Psoas muscle (tissue), 8 donors: ENCODE measurements around the gene FBLN1. TPM values are rescaled to one million over a fixed set of nuclear protein-coding genes. Genes with fewer than 3 reads are reported as not detected.

Source experiments
- ATAC-seq, 4 donors: fragments of 200-7000 bp; cut with Tn5 transposase; one replicate each; pipeline ENCODE4 v1.9.1; 2020; ENCODE audit warnings: moderate library complexity in 3 of 4, mild to moderate bottlenecking in 2 of 4
- DNase-seq, 2 donors: peaks; one replicate each; pipeline ENCODE4 v3.0.0-alpha.2; 2020
- H3K27ac ChIP-seq: fragments of 200-600 bp; one replicate; pipeline ENCODE4 v1.8.0; 2022
- H3K27me3 ChIP-seq, 3 donors: fragments of 200-600 bp in 1 of 3; one replicate each; pipeline versions ENCODE4 v1.6.1 to v1.8.0; 2013 to 2022; ENCODE audit warnings: low read length in 2 of 3, mild to moderate bottlenecking in 2 of 3, moderate library complexity in 1 of 3; ENCODE audit not compliant: insufficient read depth in 3 of 3
- H3K36me3 ChIP-seq, 2 donors: fragments of 200-600 bp in 1 of 2; one replicate each; pipeline versions ENCODE4 v1.6.1 to v1.8.0; 2013 to 2022; ENCODE audit warnings: low read depth in 1 of 2, mild to moderate bottlenecking in 1 of 2, moderate library complexity in 1 of 2; ENCODE audit not compliant: insufficient read depth in 1 of 2
- H3K4me1 ChIP-seq: fragments of 200-600 bp; one replicate; pipeline ENCODE4 v1.8.0; 2022
- H3K4me3 ChIP-seq: fragments of 200-600 bp; one replicate; pipeline ENCODE4 v1.8.0; 2022; ENCODE audit warnings: mild to moderate bottlenecking
- H3K9me3 ChIP-seq: fragments of 200-600 bp; one replicate; pipeline ENCODE4 v1.8.0; 2022
- WGBS, 3 donors: extraction: QIAGEN DNeasy Blood & Tissue Kit; methylation state at CpG; one replicate each; pipeline versions ENCODE4 v1.1.6 to v1.1.7; 2013; 5-methylcytosine and 5-hydroxymethylcytosine counted together
- intact Hi-C, 2 donors: fragments of 100-400 bp; cut with DNase I; formaldehyde crosslinking; loops; one replicate each; pipeline versions ENCODE4 v1.11.0 to v1.14.2; 2022
- polyA plus RNA-seq, 3 donors: library from polyadenylated mRNA; stranded (reverse); fragments of 200-250 nt; gene quantifications; one replicate each; pipeline ENCODE4 v1.2.3, GENCODE V29; 2013
- total RNA-seq, 4 donors: library from RNA; stranded (reverse); fragmentation: NEBNext Ultra II Directional in 2 of 4; extraction: Animal tissue kit (Norgen Biotek cat#: 25700) in 2 of 4; gene quantifications; one replicate each; pipeline versions ENCODE4 v1.2.1 to v1.2.4, GENCODE V29; 2021 to 2023
- TF ChIP-seq, protein P1 (sequence below): fragments of 200-600 bp; IDR thresholded peaks from one replicate; pipeline ENCODE4 v1.8.0; 2022; ENCODE audit warnings: antibody characterized with exemption
- donor health status: healthy with polysubstance abuse.
- donor health status: DM: no; HTN: no; CAD: no; lungs with moderate emphysema.
- donor health status: Bipolar disorder and iron deficiency.
- donor health status: healthy.
- donor health status: DM: yes; HTN: yes; CAD: no.
- donor health status: DM: no; HTN: no; CAD: no.
- donor health status: DM: no; HTN: no; CAD: no.
- donor health status: DM: yes; HTN: yes; CAD: no.

FBLN1 gene
- total and polyA plus RNA-seq, 7 donors = 10.5 to 95.7 (median 19.3) TPM

DNA sequence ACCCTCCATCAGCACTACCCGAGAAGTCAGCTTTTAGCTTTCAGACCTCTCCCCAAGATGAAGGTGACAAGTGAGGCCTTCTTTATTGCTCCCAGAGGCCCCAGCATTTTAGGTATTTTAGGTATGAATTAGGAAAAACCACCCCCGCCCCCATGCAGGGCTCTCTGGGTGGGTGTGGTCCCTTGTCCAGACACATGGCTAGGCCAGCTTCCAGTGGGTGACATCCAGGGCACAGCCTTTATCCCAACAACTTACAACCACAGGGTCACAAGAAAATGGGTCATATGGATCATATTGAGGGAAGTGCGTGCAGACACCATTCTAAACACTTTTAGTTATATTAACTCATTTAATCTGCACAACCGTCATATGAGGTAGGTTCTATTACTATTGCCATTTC is 47.1 kb upstream of the FBLN1 start:
- Histone ChIP-seq H3K36me3 (no peaks in the 10 kb centered on the region), H3K27me3 (peaks cover 0 to 1% (median 0%) of the 10 kb centered on the region in 3 donors), H3K9me3 (no peaks in the 10 kb centered on the region), H3K27ac (no peak overlapping the region), H3K4me3 (no peak overlapping the region), H3K4me1 (no peaks in the 10 kb centered on the region)
- DNase-seq (peak in 1 of 2 donors; percentile 29), ATAC-seq (no peak)
- intact Hi-C loops = no loop called here
- 92% methylated on average over 4 of the region's 4 CpGs for WGBS, 3 donors
- TF ChIP-seq, protein P1, sequence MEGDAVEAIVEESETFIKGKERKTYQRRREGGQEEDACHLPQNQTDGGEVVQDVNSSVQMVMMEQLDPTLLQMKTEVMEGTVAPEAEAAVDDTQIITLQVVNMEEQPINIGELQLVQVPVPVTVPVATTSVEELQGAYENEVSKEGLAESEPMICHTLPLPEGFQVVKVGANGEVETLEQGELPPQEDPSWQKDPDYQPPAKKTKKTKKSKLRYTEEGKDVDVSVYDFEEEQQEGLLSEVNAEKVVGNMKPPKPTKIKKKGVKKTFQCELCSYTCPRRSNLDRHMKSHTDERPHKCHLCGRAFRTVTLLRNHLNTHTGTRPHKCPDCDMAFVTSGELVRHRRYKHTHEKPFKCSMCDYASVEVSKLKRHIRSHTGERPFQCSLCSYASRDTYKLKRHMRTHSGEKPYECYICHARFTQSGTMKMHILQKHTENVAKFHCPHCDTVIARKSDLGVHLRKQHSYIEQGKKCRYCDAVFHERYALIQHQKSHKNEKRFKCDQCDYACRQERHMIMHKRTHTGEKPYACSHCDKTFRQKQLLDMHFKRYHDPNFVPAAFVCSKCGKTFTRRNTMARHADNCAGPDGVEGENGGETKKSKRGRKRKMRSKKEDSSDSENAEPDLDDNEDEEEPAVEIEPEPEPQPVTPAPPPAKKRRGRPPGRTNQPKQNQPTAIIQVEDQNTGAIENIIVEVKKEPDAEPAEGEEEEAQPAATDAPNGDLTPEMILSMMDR = no peak

DNA sequence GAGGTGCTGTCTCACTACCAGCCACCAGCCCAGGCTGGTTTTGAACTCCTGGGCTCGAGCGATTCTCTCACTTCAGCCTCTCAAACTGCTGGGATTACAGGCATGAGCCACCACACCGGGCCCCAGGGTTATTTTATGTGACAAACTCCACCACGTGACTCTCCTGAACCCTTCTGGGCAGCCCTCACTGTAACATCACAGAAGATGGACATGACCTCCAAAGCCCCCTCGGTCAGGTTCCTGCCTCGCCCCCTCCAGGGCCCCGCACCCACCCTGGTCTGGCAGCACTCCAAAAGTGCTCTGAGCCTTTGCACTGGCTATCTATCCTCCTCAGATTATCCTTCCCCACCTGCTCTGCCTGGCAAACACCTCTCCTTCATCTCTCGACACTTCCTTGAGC is 45.9 kb upstream of the FBLN1 start:
- ATAC-seq (no peak), DNase-seq (peak in 1 of 2 donors; percentile 32)
- TF ChIP-seq, protein P1 = no peak
- H3K27me3 ChIP-seq = peaks cover 0 to 1% (median 0%) of the 10 kb centered on the region in 3 donors
- intact Hi-C loops = no loop called here
- H3K36me3 ChIP-seq = no peaks in the 10 kb centered on the region
- no peak overlapping the region for H3K4me3 ChIP-seq
- WGBS, 3 donors = 85 to 94% (median 90%) methylated on average over 8 of the region's 8 CpGs
- no peaks in the 10 kb centered on the region for H3K4me1 ChIP-seq
- no peaks in the 10 kb centered on the region for H3K9me3 ChIP-seq
- H3K27ac ChIP-seq = no peak overlapping the region

DNA sequence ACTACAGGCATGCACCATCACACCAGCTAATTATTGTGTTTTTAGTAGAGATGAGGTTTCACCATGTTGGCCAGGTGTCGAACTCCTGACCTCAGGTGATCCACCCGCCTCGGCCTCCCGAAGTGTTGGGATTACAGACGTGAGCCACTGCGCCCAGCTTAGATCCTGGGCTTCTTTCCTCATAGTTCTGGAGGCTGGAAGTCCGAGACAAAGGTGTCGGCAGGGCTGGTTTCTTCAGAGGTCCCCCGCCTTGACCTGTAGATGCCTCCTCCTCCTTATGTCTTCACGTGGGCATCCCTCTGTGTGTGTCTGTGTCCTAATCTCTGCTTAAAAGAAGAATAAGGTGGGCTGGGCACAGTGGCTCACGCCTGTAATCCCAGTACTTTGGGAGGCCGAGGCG is 44.2 kb upstream of the FBLN1 start:
- peaks cover 0 to 1% (median 0%) of the 10 kb centered on the region in 3 donors for H3K27me3 ChIP-seq
- TF ChIP-seq, protein P1 = no peak
- H3K36me3 ChIP-seq = no peaks in the 10 kb centered on the region
- no peaks in the 10 kb centered on the region for H3K9me3 ChIP-seq
- ATAC-seq (no peak), DNase-seq (peak in 1 of 2 donors; percentile 34)
- no peak overlapping the region for H3K4me3 ChIP-seq
- intact Hi-C loops = no loop called here
- H3K4me1 ChIP-seq = no peaks in the 10 kb centered on the region
- 97 to 98% (median 97%) methylated on average over 13 of the region's 13 CpGs for WGBS, 3 donors
- H3K27ac ChIP-seq = no peak overlapping the region

DNA sequence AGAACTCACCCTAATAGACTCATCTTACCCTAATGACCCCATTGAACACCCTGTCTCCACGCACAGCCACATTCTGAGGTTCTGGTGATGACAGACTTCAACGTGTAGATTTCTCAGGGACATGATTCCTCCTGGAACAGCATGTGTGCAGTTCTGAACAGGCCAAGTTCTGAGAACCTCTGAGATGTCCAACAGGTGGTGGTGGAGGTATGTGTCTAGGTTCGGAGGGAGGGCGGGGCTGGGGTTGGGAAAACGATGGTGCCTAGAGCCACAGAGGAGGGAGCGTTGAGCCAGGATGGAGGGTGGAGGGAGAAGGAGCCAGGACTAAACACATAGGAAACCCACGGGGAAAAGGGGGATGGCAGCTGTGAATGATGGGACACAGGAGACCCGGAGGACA is 43.4 kb upstream of the FBLN1 start:
- 87 to 88% (median 87%) methylated on average over 8 of the region's 8 CpGs for WGBS, 3 donors
- no peaks in the 10 kb centered on the region for H3K4me1 ChIP-seq
- intact Hi-C loops = no loop called here
- peaks cover 0 to 1% (median 0%) of the 10 kb centered on the region in 3 donors for H3K27me3 ChIP-seq
- H3K4me3 ChIP-seq = no peak overlapping the region
- TF ChIP-seq, protein P1 = no peak
- H3K9me3 ChIP-seq = no peaks in the 10 kb centered on the region
- no peak for ATAC-seq
- peak in 1 of 2 donors; percentile 1 for DNase-seq
- H3K27ac ChIP-seq = no peak overlapping the region
- H3K36me3 ChIP-seq = no peaks in the 10 kb centered on the region
